Breast epithelium (tissue), 3 donors: ENCODE results near the gene HECTD4.

Source experiments
- CTCF ChIP-seq, 3 donors: fragments of 450-650 bp; IDR thresholded peaks; one replicate each; pipeline ENCODE4 v1.5.1; 2016 to 2017; ENCODE audit warnings: antibody characterized with exemption in 3 of 3, mild to moderate bottlenecking in 3 of 3, moderate library complexity in 3 of 3
- POLR2AphosphoS5 ChIP-seq, 3 donors: sonication (generic); formaldehyde crosslinking; IDR thresholded peaks; one replicate each; pipeline ENCODE4 v1.6.1; 2017; ENCODE audit warnings: antibody characterized with exemption in 3 of 3

GRCh38 chr12:112322882-112323547 is 59.2 kb downstream of the HECTD4 start:
- no peak for TF ChIP-seq CTCF (IDR thresholded peaks at IDR 0.05)
- no peak for TF ChIP-seq POLR2AphosphoS5 (IDR thresholded peaks at IDR 0.05)
